NCI-H146 (cell line): ENCODE results near the gene CSMD2.

Source experiments
- DNase-seq: peaks from one replicate; lab custom pipeline; 2025; lab: John Stamatoyannopoulos, UW

The CSMD2 gene

GRCh38 chr1:33960188-33960895 is 204.7 kb downstream of the CSMD2 start:
- DNase-seq: no peak

- DNase-seq: no peak
These were observed 207.2 kb downstream of the CSMD2 start for GRCh38 chr1:33957854-33958253.

- no peak for DNase-seq
These were observed 209.9 kb downstream of the CSMD2 start for GRCh38 chr1:33955096-33955495.

GRCh38 chr1:33949570-33949969 is 215.5 kb downstream of the CSMD2 start:
- DNase-seq: no peak

GRCh38 chr1:33948291-33948690 is 216.7 kb downstream of the CSMD2 start:
- no peak for DNase-seq

- DNase-seq: no peak
These were observed 218.2 kb downstream of the CSMD2 start for GRCh38 chr1:33946836-33947235.

- DNase-seq: no peak
These were observed 220.2 kb downstream of the CSMD2 start for GRCh38 chr1:33944846-33945245.

- no peak for DNase-seq
These were observed 221.1 kb downstream of the CSMD2 start for GRCh38 chr1:33943978-33944377.

GRCh38 chr1:33932871-33933270 is 232.2 kb downstream of the CSMD2 start:
- DNase-seq: no peak

- DNase-seq: no peak
These were observed 233.9 kb downstream of the CSMD2 start for GRCh38 chr1:33931111-33931475.

GRCh38 chr1:33930346-33931110 is 234.5 kb downstream of the CSMD2 start:
- DNase-seq: no peak

GRCh38 chr1:33928251-33928650 is 236.8 kb downstream of the CSMD2 start:
- DNase-seq: no peak

- DNase-seq: no peak
These were observed 237.3 kb downstream of the CSMD2 start for GRCh38 chr1:33927721-33928120.

GRCh38 chr1:33925586-33925985 is 239.4 kb downstream of the CSMD2 start:
- no peak for DNase-seq

GRCh38 chr1:33921281-33921680 is 243.7 kb downstream of the CSMD2 start:
- no peak for DNase-seq

GRCh38 chr1:33918368-33918767 is 246.7 kb downstream of the CSMD2 start:
- no peak for DNase-seq

- no peak for DNase-seq
These were observed 248.2 kb downstream of the CSMD2 start for GRCh38 chr1:33916786-33917185.

GRCh38 chr1:33914531-33914930 is 250.5 kb downstream of the CSMD2 start:
- no peak for DNase-seq

- DNase-seq: no peak
These were observed 256.6 kb downstream of the CSMD2 start for GRCh38 chr1:33908324-33908956.

GRCh38 chr1:33906156-33906555 is 258.9 kb downstream of the CSMD2 start:
- DNase-seq: no peak

GRCh38 chr1:33905241-33905640 is 259.8 kb downstream of the CSMD2 start:
- DNase-seq: no peak

- no peak for DNase-seq
These were observed 261.8 kb downstream of the CSMD2 start for GRCh38 chr1:33903210-33903589.

GRCh38 chr1:33902486-33903209 is 262.4 kb downstream of the CSMD2 start:
- no peak for DNase-seq
